Uterus (tissue), 4 donors: ENCODE data around the gene BLOC1S2. TPM values are rescaled to one million over a fixed set of nuclear protein-coding genes. Genes with fewer than 3 reads are reported as not detected.

Experiments used
- DNase-seq, 2 donors: peaks; one replicate each; pipeline ENCODE4 v3.0.0-alpha.2; 2019 to 2020
- H3K27ac ChIP-seq, 2 donors: fragments of 200-600 bp; sonication (generic); 1 replicate in 1 of 2; 2 replicates in 1 of 2; pipeline ENCODE4 v1.5.1; 2016 to 2018
- H3K27me3 ChIP-seq, 2 donors: fragments of 200-600 bp; sonication (generic); one replicate each; pipeline ENCODE4 v1.5.1; 2018 to 2019; ENCODE audit warnings: control low read depth in 1 of 2
- H3K36me3 ChIP-seq, 2 donors: fragments of 200-600 bp; sonication (generic); one replicate each; pipeline ENCODE4 v1.5.1; 2019; ENCODE audit warnings: control low read depth in 1 of 2
- H3K4me1 ChIP-seq, 2 donors: fragments of 200-600 bp; sonication (generic); one replicate each; pipeline ENCODE4 v1.5.1; 2018 to 2019; ENCODE audit warnings: control low read depth in 1 of 2
- H3K4me3 ChIP-seq, 2 donors: fragments of 200-600 bp; sonication (generic); 1 replicate in 1 of 2; 2 replicates in 1 of 2; pipeline ENCODE4 v1.5.1; 2018 to 2019; ENCODE audit warnings: mild to moderate bottlenecking in 1 of 2
- H3K9me3 ChIP-seq, 2 donors: fragments of 200-600 bp; sonication (generic); one replicate each; pipeline ENCODE4 v1.5.1; 2019; ENCODE audit warnings: control low read depth in 1 of 2
- CTCF ChIP-seq, 4 experiments: fragments of 200-600 bp in 2 of 4; fragments of 450-650 bp in 2 of 4; sonication (generic) in 2 of 4; IDR thresholded peaks; one replicate each; pipeline ENCODE4 v1.5.1; 2016 to 2019; ENCODE audit warnings: antibody characterized with exemption in 4 of 4, mild to moderate bottlenecking in 2 of 4, moderate library complexity in 1 of 4
- POLR2A ChIP-seq, 2 donors: fragments of 450-650 bp; IDR thresholded peaks; one replicate each; pipeline ENCODE4 v1.6.1; 2016; ENCODE audit warnings: antibody characterized with exemption in 2 of 2, mild to moderate bottlenecking in 1 of 2, moderate library complexity in 1 of 2
- intact Hi-C: fragments of 100-400 bp; cut with DNase I; formaldehyde crosslinking; loops from one replicate; pipeline ENCODE4 v1.15.1; 2023; ENCODE audit warnings: low total_unique reads
- total RNA-seq, 4 donors: library from RNA; depleted of rRNA in 3 of 4; stranded (reverse); fragments of >200 nt in 3 of 4; gene quantifications; one replicate each; pipeline versions ENCODE4 v1.1.0 to v1.2.4, GENCODE V29; 2014 to 2023
- donor health status: DM: yes; HTN: yes; CAD: no.

Gene BLOC1S2
- total RNA-seq, 4 donors from 2014 or later, result 0.51 to 22.7 (median 13.3) TPM

DNA sequence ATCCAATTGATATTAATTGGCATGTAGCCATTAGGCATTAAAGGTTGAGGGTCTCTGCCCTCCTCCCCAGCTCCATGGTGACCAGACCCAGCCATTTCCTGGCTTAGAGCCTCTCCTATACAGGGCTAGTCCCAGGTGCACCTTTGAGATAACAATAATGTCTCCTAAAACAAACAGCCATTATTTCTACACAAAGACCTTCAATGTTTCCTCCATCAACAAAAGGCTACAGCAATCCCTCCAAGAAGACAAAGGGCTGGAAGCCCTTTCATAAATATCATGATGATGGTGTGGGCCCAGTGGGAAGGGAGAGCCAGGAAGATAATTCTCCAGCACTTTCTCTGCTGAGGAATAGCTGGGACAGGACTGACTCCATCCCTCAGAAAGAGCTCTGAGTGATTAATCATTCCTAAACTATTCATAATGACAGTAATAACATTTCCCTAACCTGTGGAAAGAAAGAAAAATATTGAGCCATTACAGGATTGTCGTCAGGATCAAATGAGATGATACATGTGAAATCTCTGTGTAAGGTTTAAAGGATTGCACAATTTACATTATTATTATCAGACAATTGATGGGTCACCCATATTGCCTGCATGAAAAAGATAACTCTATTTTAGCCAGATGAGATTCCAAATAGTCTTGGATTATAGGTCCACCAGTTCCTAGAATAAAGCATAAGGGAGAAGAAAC, 33.4 kb upstream of the BLOC1S2 start:
- H3K9me3 ChIP-seq, result no peaks in the 10 kb centered on the region
- H3K4me1 ChIP-seq, result no peaks in the 10 kb centered on the region
- H3K27ac ChIP-seq, result no peak overlapping the region
- TF ChIP-seq POLR2A (IDR thresholded peaks at IDR 0.05), result no peak
- no peak for TF ChIP-seq CTCF (IDR thresholded peaks at IDR 0.05)
- DNase-seq, result no peak
- intact Hi-C loops, result no loop called here
- H3K36me3 ChIP-seq, result no peaks in the 10 kb centered on the region
- no peaks in the 10 kb centered on the region for H3K27me3 ChIP-seq
- H3K4me3 ChIP-seq, result no peak overlapping the region

DNA sequence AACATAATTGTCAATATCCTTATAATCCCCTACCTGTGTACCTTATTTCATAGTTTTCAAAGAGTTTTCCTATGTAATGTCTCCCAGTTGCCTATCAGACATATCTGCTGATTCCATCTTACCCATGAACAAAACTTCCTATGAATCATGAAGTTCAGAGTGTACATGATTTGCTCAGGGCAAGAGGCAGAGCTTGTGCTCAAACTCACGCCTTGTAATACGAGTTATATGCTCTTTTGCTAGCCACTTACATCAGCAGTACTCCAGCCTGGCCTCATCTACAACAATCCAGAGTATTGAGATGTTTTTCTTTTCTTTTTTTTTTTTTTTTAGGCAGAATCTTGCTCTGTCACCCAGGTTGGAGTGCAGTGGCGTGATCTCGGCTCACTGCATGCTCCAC, 31.7 kb upstream of the BLOC1S2 start:
- H3K27me3 ChIP-seq, result no peaks in the 10 kb centered on the region

GRCh38 chr10:100315615-100316014, 29.1 kb upstream of the BLOC1S2 start:
- no peak for DNase-seq
- Histone ChIP-seq H3K9me3 (no peaks in the 10 kb centered on the region), H3K4me1 (no peaks in the 10 kb centered on the region), H3K27me3 (no peaks in the 10 kb centered on the region), H3K4me3 (no peak overlapping the region), H3K36me3 (no peaks in the 10 kb centered on the region), H3K27ac (no peak overlapping the region)
- TF ChIP-seq POLR2A (IDR thresholded peaks at IDR 0.05) (no peak), CTCF (IDR thresholded peaks at IDR 0.05) (no peak)
- intact Hi-C loops, result no loop called here

More for the DNA sequence above, 31.7 kb upstream of the BLOC1S2 start:
- DNase-seq, result no peak
- intact Hi-C loops, result no loop called here
- Histone ChIP-seq H3K4me1 (no peaks in the 10 kb centered on the region), H3K36me3 (no peaks in the 10 kb centered on the region), H3K27ac (no peak overlapping the region), H3K4me3 (no peak overlapping the region), H3K9me3 (no peaks in the 10 kb centered on the region)
- TF ChIP-seq POLR2A (IDR thresholded peaks at IDR 0.05) (no peak), CTCF (IDR thresholded peaks at IDR 0.05) (no peak)

DNA sequence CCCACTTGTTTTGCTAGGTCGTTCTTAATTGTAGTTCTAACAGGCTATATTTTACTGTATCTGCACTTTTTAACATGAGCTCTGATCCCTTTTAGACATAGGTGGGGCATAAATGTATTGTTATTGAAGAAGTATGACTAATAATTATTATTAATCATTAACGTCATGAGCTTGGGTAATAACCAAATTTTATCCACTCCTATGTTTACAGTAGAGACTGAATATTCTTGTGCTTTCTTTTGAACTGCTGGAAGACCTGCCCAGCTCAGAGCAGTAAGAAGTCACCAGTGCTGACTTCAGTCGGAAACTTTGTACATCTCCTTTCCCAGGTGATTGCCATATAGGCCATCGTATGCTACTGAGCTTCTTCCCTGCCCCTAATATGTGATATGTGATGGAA, 24.8 kb upstream of the BLOC1S2 start:
- Histone ChIP-seq H3K9me3 (no peaks in the 10 kb centered on the region), H3K4me1 (no peaks in the 10 kb centered on the region), H3K27me3 (no peaks in the 10 kb centered on the region), H3K27ac (no peak overlapping the region), H3K4me3 (no peak overlapping the region), H3K36me3 (no peaks in the 10 kb centered on the region)
- TF ChIP-seq POLR2A (IDR thresholded peaks at IDR 0.05), result no peak
- TF ChIP-seq CTCF (IDR thresholded peaks at IDR 0.05), result no peak
- no peak for DNase-seq
- intact Hi-C loops, result no loop called here

- no peak for TF ChIP-seq CTCF (IDR thresholded peaks at IDR 0.05)
- TF ChIP-seq POLR2A (IDR thresholded peaks at IDR 0.05), result no peak
- DNase-seq, result no peak
- Histone ChIP-seq H3K27me3 (no peaks in the 10 kb centered on the region), H3K4me1 (no peaks in the 10 kb centered on the region), H3K9me3 (no peaks in the 10 kb centered on the region), H3K4me3 (no peak overlapping the region), H3K36me3 (no peaks in the 10 kb centered on the region), H3K27ac (no peak overlapping the region)
- intact Hi-C loops, result no loop called here
Measured at GRCh38 chr10:100307684-100308083, 21.2 kb upstream of the BLOC1S2 start.
